Tibial nerve (tissue), 4 donors: ENCODE measurements around the gene SELP. TPM values are rescaled to one million over a fixed set of nuclear protein-coding genes. Genes with fewer than 3 reads are reported as not detected.

Experiments
- DNase-seq, 2 donors: peaks; one replicate each; pipeline ENCODE4 v3.0.0-alpha.2; 2019; ENCODE audit warnings: low spot score in 2 of 2
- H3K27ac ChIP-seq, 4 donors: fragments of 200-600 bp; sonication (generic) in 3 of 4; one replicate each; pipeline ENCODE4 v1.5.1; 2017 to 2019; ENCODE audit warnings: mild to moderate bottlenecking in 1 of 4
- H3K27me3 ChIP-seq, 2 donors: fragments of 200-600 bp; sonication (generic) in 1 of 2; one replicate each; pipeline versions ENCODE4 v1.5.1 to v1.6.0; 2017 to 2019
- H3K36me3 ChIP-seq, 3 donors: fragments of 200-600 bp; sonication (generic); one replicate each; pipeline ENCODE4 v1.5.1; 2018 to 2019
- H3K4me1 ChIP-seq, 4 donors: fragments of 200-600 bp; sonication (generic) in 3 of 4; one replicate each; pipeline ENCODE4 v1.5.1; 2017 to 2019
- H3K4me3 ChIP-seq, 4 donors: fragments of 200-600 bp; sonication (generic) in 3 of 4; one replicate each; pipeline ENCODE4 v1.5.1; 2017 to 2019; ENCODE audit warnings: mild to moderate bottlenecking in 1 of 4, moderate library complexity in 1 of 4
- H3K9me3 ChIP-seq, 4 donors: fragments of 200-600 bp; sonication (generic) in 3 of 4; one replicate each; pipeline ENCODE4 v1.5.1; 2017 to 2019
- CTCF ChIP-seq, 5 experiments: fragments of 200-600 bp in 3 of 5; fragments of 450-650 bp in 2 of 5; sonication (generic) in 3 of 5; IDR thresholded peaks; one replicate each; pipeline ENCODE4 v1.5.1; 2016 to 2019; ENCODE audit warnings: antibody characterized with exemption in 5 of 5, mild to moderate bottlenecking in 3 of 5, moderate library complexity in 2 of 5
- EP300 ChIP-seq, 2 donors: sonication (generic); formaldehyde crosslinking; IDR thresholded peaks; one replicate each; pipeline ENCODE4 v1.6.1; 2017; ENCODE audit warnings: antibody characterized with exemption in 2 of 2, mild to moderate bottlenecking in 1 of 2
- POLR2A ChIP-seq, 2 donors: fragments of 450-650 bp; IDR thresholded peaks; one replicate each; pipeline ENCODE4 v1.6.1; 2017; ENCODE audit warnings: antibody characterized with exemption in 2 of 2, mild to moderate bottlenecking in 2 of 2, moderate library complexity in 2 of 2
- WGBS, 2 donors: methylation state at CpG; one replicate each; pipeline ENCODE4 v1.1.5; 2018; 5-methylcytosine and 5-hydroxymethylcytosine counted together
- total RNA-seq, 4 donors: library from RNA; depleted of rRNA; stranded (reverse); fragments of >200 nt; gene quantifications; one replicate each; pipeline ENCODE4 v1.1.0, GENCODE V29; 2016

The SELP gene
- total RNA-seq, 4 donors from 2014 or later = 2.3 to 30.3 (median 14.8) TPM

- DNase-seq = no peak
- Histone ChIP-seq H3K27me3 (peaks cover 0 to 15% of the 10 kb centered on the region in 2 donors), H3K4me1 (peaks cover 0 to 14% (median 6%) of the 10 kb centered on the region in 4 donors), H3K36me3 (no peaks in the 10 kb centered on the region), H3K27ac (no peak overlapping the region), H3K4me3 (no peak overlapping the region), H3K9me3 (no peaks in the 10 kb centered on the region)
- TF ChIP-seq POLR2A (IDR thresholded peaks at IDR 0.05) = no peak
- no peak for TF ChIP-seq CTCF (IDR thresholded peaks at IDR 0.05)
- no peak for TF ChIP-seq EP300 (IDR thresholded peaks at IDR 0.05)
- 33 to 45% methylated on average over 1 of the region's 1 CpG for WGBS, 2 donors
These were observed 41.8 kb downstream of the SELP start for GRCh38 chr1:169588112-169588511.

GRCh38 chr1:169586395-169587255 lies 43.3 kb downstream of the SELP start, which contains the start of gene F5:
TSS of gene F5 (minus strand) at chr1:169586481. CDS start at chr1:169586386, 95 bp downstream.
- Histone ChIP-seq H3K36me3 (no peaks in the 10 kb centered on the region), H3K4me3 (peak within 1 kb of the TSS in 1 of 4 donors; percentile 21), H3K27ac (no peak within 1 kb of the TSS), H3K9me3 (no peaks in the 10 kb centered on the region), H3K4me1 (peaks cover 0 to 14% (median 6%) of the 10 kb centered on the region in 4 donors), H3K27me3 (peaks cover 0 to 15% of the 10 kb centered on the region in 2 donors)
- DNase-seq = peak; percentile 25 to 39
- 30 to 38% methylated on average over 13 to 15 of the region's 15 CpGs for WGBS, 2 donors
- TF ChIP-seq CTCF (IDR thresholded peaks at IDR 0.05) (peak; percentile 21 to 64 (median 45)), EP300 (IDR thresholded peaks at IDR 0.05) (no peak)

- H3K27me3 ChIP-seq = peaks cover 0 to 15% of the 10 kb centered on the region in 2 donors
- TF ChIP-seq EP300 (IDR thresholded peaks at IDR 0.05) = no peak
- TF ChIP-seq POLR2A (IDR thresholded peaks at IDR 0.05) = no peak
- no peak for TF ChIP-seq CTCF (IDR thresholded peaks at IDR 0.05)
- WGBS, 2 donors = 18 to 20% methylated on average over 5 of the region's 5 CpGs
- peak overlapping the region in 1 of 4 donors; percentile 21 for H3K4me3 ChIP-seq
- H3K9me3 ChIP-seq = no peaks in the 10 kb centered on the region
- peaks cover 0 to 14% (median 6%) of the 10 kb centered on the region in 4 donors for H3K4me1 ChIP-seq
- no peak for DNase-seq
- no peak overlapping the region for H3K27ac ChIP-seq
- no peaks in the 10 kb centered on the region for H3K36me3 ChIP-seq
These were observed 43.9 kb downstream of the SELP start for GRCh38 chr1:169586067-169586394.

- TF ChIP-seq POLR2A (IDR thresholded peaks at IDR 0.05) = no peak
- no peak for TF ChIP-seq CTCF (IDR thresholded peaks at IDR 0.05)
- no peak for TF ChIP-seq EP300 (IDR thresholded peaks at IDR 0.05)
- no peak for DNase-seq
- Histone ChIP-seq H3K9me3 (no peaks in the 10 kb centered on the region), H3K4me3 (no peak overlapping the region), H3K27ac (no peak overlapping the region), H3K27me3 (peaks cover 0 to 15% of the 10 kb centered on the region in 2 donors), H3K4me1 (peaks cover 0 to 14% (median 6%) of the 10 kb centered on the region in 4 donors), H3K36me3 (no peaks in the 10 kb centered on the region)
These were observed 44.7 kb downstream of the SELP start for GRCh38 chr1:169585181-169585580.

- Histone ChIP-seq H3K27ac (no peak overlapping the region), H3K4me1 (peaks cover 0 to 14% (median 6%) of the 10 kb centered on the region in 4 donors), H3K9me3 (no peaks in the 10 kb centered on the region), H3K36me3 (no peaks in the 10 kb centered on the region), H3K27me3 (peaks cover 0 to 15% of the 10 kb centered on the region in 2 donors), H3K4me3 (no peak overlapping the region)
- no peak for TF ChIP-seq EP300 (IDR thresholded peaks at IDR 0.05)
- 42 to 51% methylated on average over 4 of the region's 4 CpGs for WGBS, 2 donors
- DNase-seq = no peak
These were observed 45.3 kb downstream of the SELP start for GRCh38 chr1:169584483-169585144.
